ENCODE measurements around the gene ZNF750.

Gene ZNF750

DNA sequence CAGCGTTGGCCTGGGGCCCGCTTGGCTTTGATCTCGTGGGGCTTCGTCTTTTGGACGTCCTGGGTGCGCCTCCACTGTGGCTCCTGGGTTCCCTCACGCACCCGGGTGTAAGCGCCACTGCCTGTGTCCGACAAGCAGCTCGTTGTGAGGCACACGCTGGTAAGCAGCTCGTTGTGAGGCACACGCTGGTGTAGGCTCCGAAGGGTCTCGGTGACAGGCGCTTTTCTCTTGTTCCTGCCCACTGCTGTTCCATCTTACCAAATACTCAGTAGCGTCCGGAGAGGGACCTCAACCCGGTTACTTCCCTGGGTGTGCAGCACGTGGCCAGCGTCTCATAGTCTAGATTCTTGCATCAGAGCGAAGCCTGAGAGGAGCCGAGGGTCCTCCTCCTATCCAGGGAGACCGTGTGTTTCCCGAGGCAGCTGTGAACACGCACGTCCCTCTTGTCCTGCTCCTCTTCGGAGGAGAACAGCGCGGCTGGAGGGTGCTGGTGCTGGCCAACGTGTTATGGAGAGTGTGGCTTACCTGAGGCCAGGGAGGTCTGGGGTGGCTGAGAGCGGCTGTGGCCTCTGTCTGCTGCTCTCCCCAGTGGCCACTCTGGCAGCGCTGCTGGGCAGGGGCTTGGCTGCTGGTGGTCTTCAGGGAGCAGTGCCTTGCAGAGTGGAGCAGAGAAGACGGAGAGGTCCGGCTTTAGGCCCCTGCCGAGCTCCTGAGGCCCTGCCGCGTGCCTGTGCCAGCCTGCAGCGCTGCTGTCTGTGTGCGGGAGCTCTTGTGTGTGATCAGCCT lies 32.1 kb upstream of the ZNF750 start:
- TF ChIP-seq BCL11B (tag by site-specific recombination; IDR thresholded peaks at IDR 0.05; ENCODE audit: low read depth) = no peak
- TF ChIP-seq ZNF449 (tag by site-specific recombination; IDR thresholded peaks at IDR 0.05) = 0 out of 2 replicates have a peak, but pooled peaks have one; percentile 31
- TF ChIP-seq BCL11A (tag by site-specific recombination; IDR thresholded peaks at IDR 0.05; ENCODE audit: low read depth) = no peak
- TF ChIP-seq, protein P1, sequence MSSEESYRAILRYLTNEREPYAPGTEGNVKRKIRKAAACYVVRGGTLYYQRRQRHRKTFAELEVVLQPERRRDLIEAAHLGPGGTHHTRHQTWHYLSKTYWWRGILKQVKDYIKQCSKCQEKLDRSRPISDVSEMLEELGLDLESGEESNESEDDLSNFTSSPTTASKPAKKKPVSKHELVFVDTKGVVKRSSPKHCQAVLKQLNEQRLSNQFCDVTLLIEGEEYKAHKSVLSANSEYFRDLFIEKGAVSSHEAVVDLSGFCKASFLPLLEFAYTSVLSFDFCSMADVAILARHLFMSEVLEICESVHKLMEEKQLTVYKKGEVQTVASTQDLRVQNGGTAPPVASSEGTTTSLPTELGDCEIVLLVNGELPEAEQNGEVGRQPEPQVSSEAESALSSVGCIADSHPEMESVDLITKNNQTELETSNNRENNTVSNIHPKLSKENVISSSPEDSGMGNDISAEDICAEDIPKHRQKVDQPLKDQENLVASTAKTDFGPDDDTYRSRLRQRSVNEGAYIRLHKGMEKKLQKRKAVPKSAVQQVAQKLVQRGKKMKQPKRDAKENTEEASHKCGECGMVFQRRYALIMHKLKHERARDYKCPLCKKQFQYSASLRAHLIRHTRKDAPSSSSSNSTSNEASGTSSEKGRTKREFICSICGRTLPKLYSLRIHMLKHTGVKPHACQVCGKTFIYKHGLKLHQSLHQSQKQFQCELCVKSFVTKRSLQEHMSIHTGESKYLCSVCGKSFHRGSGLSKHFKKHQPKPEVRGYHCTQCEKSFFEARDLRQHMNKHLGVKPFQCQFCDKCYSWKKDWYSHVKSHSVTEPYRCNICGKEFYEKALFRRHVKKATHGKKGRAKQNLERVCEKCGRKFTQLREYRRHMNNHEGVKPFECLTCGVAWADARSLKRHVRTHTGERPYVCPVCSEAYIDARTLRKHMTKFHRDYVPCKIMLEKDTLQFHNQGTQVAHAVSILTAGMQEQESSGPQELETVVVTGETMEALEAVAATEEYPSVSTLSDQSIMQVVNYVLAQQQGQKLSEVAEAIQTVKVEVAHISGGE (tag by site-specific recombination; conservative IDR thresholded peaks at IDR 0.05; ENCODE audit: low read depth) = no peak
- TF ChIP-seq, protein P2, sequence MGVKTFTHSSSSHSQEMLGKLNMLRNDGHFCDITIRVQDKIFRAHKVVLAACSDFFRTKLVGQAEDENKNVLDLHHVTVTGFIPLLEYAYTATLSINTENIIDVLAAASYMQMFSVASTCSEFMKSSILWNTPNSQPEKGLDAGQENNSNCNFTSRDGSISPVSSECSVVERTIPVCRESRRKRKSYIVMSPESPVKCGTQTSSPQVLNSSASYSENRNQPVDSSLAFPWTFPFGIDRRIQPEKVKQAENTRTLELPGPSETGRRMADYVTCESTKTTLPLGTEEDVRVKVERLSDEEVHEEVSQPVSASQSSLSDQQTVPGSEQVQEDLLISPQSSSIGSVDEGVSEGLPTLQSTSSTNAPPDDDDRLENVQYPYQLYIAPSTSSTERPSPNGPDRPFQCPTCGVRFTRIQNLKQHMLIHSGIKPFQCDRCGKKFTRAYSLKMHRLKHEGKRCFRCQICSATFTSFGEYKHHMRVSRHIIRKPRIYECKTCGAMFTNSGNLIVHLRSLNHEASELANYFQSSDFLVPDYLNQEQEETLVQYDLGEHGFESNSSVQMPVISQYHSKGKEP (tag by site-specific recombination; IDR thresholded peaks at IDR 0.05) = no peak
- no peak for TF ChIP-seq ZBTB8A (tag by site-specific recombination; IDR thresholded peaks at IDR 0.05)
- no peak for TF ChIP-seq ZNF843 (tag by site-specific recombination; IDR thresholded peaks at IDR 0.05)
- TF ChIP-seq ZNF660 (tag by site-specific recombination; IDR thresholded peaks at IDR 0.05) = no peak
- CTCF ChIA-PET = interaction anchor here (0.6 to 0.7 kb wide), 2 partner anchors 9 to 280 kb away, joined by 3 to 4 read pairs; no protein-coding TSS in a partner anchor

DNA sequence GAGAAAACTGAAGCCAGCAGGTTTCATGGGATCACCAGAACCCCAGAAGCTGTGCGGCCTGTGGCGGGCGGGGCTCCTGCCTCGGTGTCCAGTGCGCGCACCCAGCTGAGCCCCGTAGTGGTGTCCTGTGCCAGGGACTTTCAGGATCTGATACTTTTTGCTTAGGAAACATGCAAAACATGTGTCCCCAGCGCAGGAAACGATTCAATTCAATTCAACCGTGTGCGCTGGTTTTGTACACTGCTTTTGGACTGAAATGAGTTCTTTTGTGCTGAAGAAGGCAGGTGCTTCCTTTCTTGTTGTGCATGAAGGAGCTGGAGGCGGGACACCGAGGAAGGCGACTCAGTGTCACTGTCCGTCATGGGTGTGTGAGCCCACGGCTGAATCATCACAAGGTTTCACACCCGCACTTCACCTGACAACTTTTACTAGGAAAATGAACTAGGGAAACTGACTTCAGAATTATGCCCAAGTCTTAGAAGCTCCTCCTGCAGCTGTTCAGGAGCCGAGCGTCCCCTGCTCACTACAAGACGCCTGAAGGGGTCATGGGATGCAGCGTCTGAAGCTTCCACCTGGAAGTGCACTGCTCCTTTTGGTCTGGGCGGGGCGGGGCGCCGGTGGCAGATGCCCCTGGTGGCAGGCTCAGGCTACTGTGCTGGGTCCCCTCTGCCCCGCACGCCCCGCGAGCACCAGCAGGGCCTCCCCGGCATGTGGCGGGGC lies 31.4 kb upstream of the ZNF750 start:
- H3K27ac ChIP-seq (ENCODE audit: extremely low read depth, low read depth, low read length) = no peak overlapping the region
- no peak overlapping the region for H3K4me3 ChIP-seq (ENCODE audit: low read depth, low read length)
- ChIA-PET POLR2A (no interaction called here), CTCF (interaction anchor here (0.7 kb wide), 1 partner anchor 10 kb away, joined by 4 read pairs; no protein-coding TSS in a partner anchor)
- no peaks in the 10 kb centered on the region for H3K4me1 ChIP-seq (ENCODE audit: control insufficient read depth, insufficient read depth, low read length)
- no peaks in the 10 kb centered on the region for H3K9me3 ChIP-seq (ENCODE audit: control insufficient read depth, insufficient read depth, low read depth, low read length)
- peaks cover 0 to 34% of the 10 kb centered on the region in 2 experiments; a peak in 1 of 3 replicates for H3K36me3 ChIP-seq (ENCODE audit: control insufficient read depth in 2 of 2, insufficient read depth in 1 of 2, low read length in 2 of 2)
- TF ChIP-seq ZNF776 (tag by site-specific recombination; IDR thresholded peaks at IDR 0.05; ENCODE audit: borderline replicate concordance) = no peak
- TF ChIP-seq, protein P3, sequence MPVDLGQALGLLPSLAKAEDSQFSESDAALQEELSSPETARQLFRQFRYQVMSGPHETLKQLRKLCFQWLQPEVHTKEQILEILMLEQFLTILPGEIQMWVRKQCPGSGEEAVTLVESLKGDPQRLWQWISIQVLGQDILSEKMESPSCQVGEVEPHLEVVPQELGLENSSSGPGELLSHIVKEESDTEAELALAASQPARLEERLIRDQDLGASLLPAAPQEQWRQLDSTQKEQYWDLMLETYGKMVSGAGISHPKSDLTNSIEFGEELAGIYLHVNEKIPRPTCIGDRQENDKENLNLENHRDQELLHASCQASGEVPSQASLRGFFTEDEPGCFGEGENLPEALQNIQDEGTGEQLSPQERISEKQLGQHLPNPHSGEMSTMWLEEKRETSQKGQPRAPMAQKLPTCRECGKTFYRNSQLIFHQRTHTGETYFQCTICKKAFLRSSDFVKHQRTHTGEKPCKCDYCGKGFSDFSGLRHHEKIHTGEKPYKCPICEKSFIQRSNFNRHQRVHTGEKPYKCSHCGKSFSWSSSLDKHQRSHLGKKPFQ (tag by site-specific recombination; IDR thresholded peaks at IDR 0.05) = no peak
- no peak for TF ChIP-seq ZBTB17 (tag by site-specific recombination; IDR thresholded peaks at IDR 0.05)
- TF ChIP-seq, protein P2 (tag by site-specific recombination; IDR thresholded peaks at IDR 0.05) = no peak
- no peak for TF ChIP-seq ZNF791 (tag by site-specific recombination; IDR thresholded peaks at IDR 0.05)
- no peak for TF ChIP-seq ZNF596 (tag by site-specific recombination; IDR thresholded peaks at IDR 0.05)
- TF ChIP-seq, protein P4, sequence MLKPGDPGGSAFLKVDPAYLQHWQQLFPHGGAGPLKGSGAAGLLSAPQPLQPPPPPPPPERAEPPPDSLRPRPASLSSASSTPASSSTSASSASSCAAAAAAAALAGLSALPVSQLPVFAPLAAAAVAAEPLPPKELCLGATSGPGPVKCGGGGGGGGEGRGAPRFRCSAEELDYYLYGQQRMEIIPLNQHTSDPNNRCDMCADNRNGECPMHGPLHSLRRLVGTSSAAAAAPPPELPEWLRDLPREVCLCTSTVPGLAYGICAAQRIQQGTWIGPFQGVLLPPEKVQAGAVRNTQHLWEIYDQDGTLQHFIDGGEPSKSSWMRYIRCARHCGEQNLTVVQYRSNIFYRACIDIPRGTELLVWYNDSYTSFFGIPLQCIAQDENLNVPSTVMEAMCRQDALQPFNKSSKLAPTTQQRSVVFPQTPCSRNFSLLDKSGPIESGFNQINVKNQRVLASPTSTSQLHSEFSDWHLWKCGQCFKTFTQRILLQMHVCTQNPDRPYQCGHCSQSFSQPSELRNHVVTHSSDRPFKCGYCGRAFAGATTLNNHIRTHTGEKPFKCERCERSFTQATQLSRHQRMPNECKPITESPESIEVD (tag by site-specific recombination; IDR thresholded peaks at IDR 0.05) = no peak
- TF ChIP-seq ZNF169 (tag by site-specific recombination; IDR thresholded peaks at IDR 0.05) = no peak
- TF ChIP-seq GLIS2 (tag by site-specific recombination; IDR thresholded peaks at IDR 0.05) = no peak
- TF ChIP-seq FEZF1 (tag by site-specific recombination; IDR thresholded peaks at IDR 0.05) = no peak
- no peak for TF ChIP-seq HOXA7 (CRISPR knock-in tag; IDR thresholded peaks at IDR 0.05; ENCODE audit: borderline replicate concordance)

More for the DNA sequence above, 32.1 kb upstream of the ZNF750 start:
- H3K27ac ChIP-seq (ENCODE audit: extremely low read depth, low read depth, low read length) = no peak overlapping the region
- H3K9me3 ChIP-seq (ENCODE audit: control insufficient read depth, insufficient read depth, low read depth, low read length) = no peaks in the 10 kb centered on the region
- POLR2A ChIA-PET = no interaction called here
- no peak overlapping the region for H3K4me3 ChIP-seq (ENCODE audit: low read depth, low read length)
- peaks cover 0 to 34% of the 10 kb centered on the region in 2 experiments; a peak in 1 of 3 replicates for H3K36me3 ChIP-seq (ENCODE audit: control insufficient read depth in 2 of 2, insufficient read depth in 1 of 2, low read length in 2 of 2)
- H3K4me1 ChIP-seq (ENCODE audit: control insufficient read depth, insufficient read depth, low read length) = 0 out of 2 replicates have a peak, but pooled peaks cover 3% of the 10 kb centered on the region

Data from HEK293 (cell line).